PC-9 (cell line): ENCODE data around the gene SMAD1.

Experiments
- CTCF ChIP-seq: fragments of 200-600 bp; sonication (generic); conservative IDR thresholded peaks from 2 replicates; pipeline ENCODE4 v1.6.1; 2017; ENCODE audit warnings: mixed run types, antibody characterized with exemption, mild to moderate bottlenecking, moderate library complexity
- EZH2 ChIP-seq: fragments of 200-600 bp; sonication (generic); IDR thresholded peaks from 2 replicates; pipeline ENCODE4 v1.8.0; 2017; ENCODE audit warnings: antibody characterized with exemption, low read depth

GRCh38 chr4:145545538-145546174 lies 64.0 kb downstream of the SMAD1 start:
- TF ChIP-seq CTCF (no peak), EZH2 (no peak)
